ENCODE results near the gene ADAMTS16.

The ADAMTS16 gene

DNA sequence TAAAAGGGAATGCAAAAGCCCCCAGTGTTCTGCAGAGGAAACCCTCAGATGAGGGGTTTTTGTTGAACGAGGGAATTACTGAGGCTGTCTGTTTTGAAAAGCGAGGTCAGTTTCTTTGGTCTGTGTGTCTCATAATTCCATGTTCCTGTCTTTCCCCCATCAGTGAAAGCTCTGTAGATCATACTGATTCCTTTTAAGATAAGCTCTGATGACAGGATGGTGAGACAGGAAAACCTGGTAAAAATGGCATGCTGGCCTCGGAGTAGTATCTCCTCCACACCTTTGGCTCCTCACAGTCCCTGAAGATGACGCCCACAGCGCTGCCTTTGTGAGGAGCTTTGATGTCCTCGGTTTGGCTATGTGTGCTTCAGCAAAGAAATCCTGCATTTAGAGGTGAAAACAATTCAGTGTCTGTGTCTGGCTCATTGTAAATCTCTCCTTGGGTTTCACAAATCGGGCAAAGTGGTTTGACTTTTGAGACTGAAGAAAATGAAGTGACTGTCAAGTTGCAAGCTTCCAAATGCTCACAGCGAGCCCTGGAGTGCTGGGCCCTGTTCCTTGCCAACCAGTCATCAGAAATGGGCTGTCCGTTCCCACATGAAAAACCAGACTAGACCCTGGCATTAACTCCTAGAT is 157.4 kb downstream of the ADAMTS16 start:
- no peaks in the 10 kb centered on the region for H3K36me3 ChIP-seq (ENCODE audit: control insufficient read depth, insufficient read depth, low read length)
- H3K4me3 ChIP-seq (ENCODE audit: low read length): no peak overlapping the region
- no peaks in the 10 kb centered on the region for H3K9me3 ChIP-seq (ENCODE audit: control insufficient read depth, low read length)
- no peaks in the 10 kb centered on the region for H3K27me3 ChIP-seq (ENCODE audit: control insufficient read depth, insufficient read depth, low read length)
- no peak overlapping the region for H3K9ac ChIP-seq (ENCODE audit: low read length)
- H3K4me1 ChIP-seq (ENCODE audit: control insufficient read depth, insufficient read depth, low read length): no peaks in the 10 kb centered on the region

DNA sequence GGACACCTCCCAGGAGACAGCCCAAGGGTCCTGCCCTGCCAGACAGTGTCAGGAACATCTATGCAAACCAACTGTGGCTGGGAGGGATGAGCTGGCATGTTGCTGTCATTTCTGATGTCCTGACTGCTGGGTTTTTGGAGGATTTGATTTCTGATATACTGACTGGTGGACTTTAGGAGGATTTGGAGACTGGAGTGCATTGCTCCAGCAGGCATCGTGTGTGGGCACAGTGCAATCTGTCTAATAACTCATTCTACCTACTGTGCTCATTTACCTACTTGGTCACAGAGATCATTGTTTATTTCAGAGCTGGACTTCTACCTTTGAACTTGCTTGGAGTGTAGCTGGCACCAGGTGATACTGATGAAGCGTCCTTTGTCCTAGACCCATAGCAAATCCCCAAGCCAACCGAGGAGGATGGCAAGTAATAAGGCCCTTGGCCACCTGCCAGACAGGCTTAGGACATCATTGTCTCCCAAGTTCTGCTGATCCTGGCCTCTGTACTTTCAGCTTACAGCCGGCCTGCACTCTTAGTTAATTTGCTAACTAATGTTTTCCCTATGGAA is 158.0 kb downstream of the ADAMTS16 start:
- H3K9me3 ChIP-seq (ENCODE audit: control insufficient read depth, low read length): no peaks in the 10 kb centered on the region
- H3K4me1 ChIP-seq (ENCODE audit: control insufficient read depth, insufficient read depth, low read length): no peaks in the 10 kb centered on the region
- H3K36me3 ChIP-seq (ENCODE audit: control insufficient read depth, insufficient read depth, low read length): no peaks in the 10 kb centered on the region
- H3K4me3 ChIP-seq (ENCODE audit: low read length): no peak overlapping the region
- no peak overlapping the region for H3K9ac ChIP-seq (ENCODE audit: low read length)
- no peaks in the 10 kb centered on the region for H3K27me3 ChIP-seq (ENCODE audit: control insufficient read depth, insufficient read depth, low read length)

DNA sequence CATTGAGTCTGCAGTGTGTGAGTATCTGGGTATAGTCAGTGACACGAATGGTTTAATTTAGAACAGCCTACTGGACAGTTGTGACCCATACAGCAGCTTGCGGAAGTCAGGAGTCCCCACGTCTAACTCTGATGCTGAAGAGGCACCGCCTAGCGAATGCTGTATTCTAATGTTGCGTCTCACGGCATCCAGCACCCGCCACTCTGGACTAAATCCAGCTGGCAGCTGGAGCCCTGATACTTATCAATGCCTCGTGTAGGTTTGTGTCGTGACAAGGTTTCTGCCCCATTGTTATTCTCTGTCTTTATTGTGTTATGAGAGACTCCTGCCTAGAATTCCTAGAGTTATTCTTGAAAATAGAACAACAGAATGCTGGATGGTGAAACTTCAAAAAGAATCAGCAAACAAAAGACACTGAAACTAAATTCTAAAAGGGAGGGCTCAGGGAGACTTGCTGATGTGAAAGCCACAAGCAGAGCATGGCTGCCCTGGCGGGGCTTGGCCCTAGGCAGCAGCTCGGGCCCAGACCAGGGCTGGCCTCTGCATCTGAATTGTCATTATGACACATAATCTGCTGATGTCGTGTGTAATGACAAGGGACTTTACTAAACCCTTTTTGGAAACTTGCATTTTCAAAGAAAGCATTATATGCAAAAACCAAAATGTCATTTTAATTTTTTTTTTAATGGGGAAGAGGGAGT is 158.9 kb downstream of the ADAMTS16 start:
- H3K4me1 ChIP-seq (ENCODE audit: control insufficient read depth, insufficient read depth, low read length): no peaks in the 10 kb centered on the region
- H3K36me3 ChIP-seq (ENCODE audit: control insufficient read depth, insufficient read depth, low read length): no peaks in the 10 kb centered on the region
- H3K27me3 ChIP-seq (ENCODE audit: control insufficient read depth, insufficient read depth, low read length): no peaks in the 10 kb centered on the region
- H3K9me3 ChIP-seq (ENCODE audit: control insufficient read depth, low read length): no peaks in the 10 kb centered on the region
- H3K4me3 ChIP-seq (ENCODE audit: low read length): no peak overlapping the region
- H3K9ac ChIP-seq (ENCODE audit: low read length): no peak overlapping the region

DNA sequence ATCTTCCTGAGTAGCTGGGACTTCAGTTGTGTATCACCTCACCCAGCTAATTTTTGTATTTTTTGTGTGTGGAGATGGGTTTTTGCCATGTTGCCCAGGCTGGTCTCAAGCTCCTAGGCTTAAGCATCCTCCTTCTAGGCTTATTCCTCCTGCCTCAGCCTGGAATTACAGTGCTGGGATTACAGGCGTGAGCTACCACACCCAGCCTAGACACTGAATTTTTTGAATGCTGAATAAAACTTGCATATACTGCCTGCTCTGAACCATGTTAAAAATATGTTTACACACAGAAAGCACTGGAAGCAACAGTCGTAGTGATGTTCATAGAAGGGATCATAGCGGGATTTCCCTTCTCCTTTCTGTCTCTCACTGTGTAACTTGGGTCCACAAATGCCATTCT is 161.0 kb downstream of the ADAMTS16 start:
- Histone ChIP-seq H3K27me3 (ENCODE audit: control insufficient read depth, insufficient read depth, low read length) (no peaks in the 10 kb centered on the region), H3K4me3 (ENCODE audit: low read length) (no peak overlapping the region), H3K4me1 (ENCODE audit: control insufficient read depth, insufficient read depth, low read length) (no peaks in the 10 kb centered on the region), H3K9me3 (ENCODE audit: control insufficient read depth, low read length) (no peaks in the 10 kb centered on the region), H3K9ac (ENCODE audit: low read length) (no peak overlapping the region), H3K36me3 (ENCODE audit: control insufficient read depth, insufficient read depth, low read length) (no peaks in the 10 kb centered on the region)

DNA sequence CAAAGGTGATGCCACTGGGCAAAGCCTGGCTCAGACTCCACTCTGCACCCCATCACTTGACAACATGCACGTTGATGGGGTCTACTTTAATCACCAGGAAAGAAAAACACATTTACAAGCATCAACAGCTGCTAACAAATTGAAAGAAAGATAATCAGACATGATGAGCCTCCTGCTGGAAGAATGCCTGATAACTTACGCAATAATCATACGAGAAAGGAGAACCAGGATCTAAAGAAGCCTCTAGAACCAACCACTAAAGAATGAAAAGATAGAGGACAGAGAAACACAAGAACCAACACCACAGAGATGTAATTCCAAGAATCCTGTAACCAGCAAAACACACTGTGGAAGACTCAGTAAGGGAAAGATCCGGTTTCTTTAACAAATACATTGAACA is 162.1 kb downstream of the ADAMTS16 start:
- Histone ChIP-seq H3K36me3 (ENCODE audit: control insufficient read depth, insufficient read depth, low read length) (no peaks in the 10 kb centered on the region), H3K27me3 (ENCODE audit: control insufficient read depth, insufficient read depth, low read length) (no peaks in the 10 kb centered on the region), H3K9me3 (ENCODE audit: control insufficient read depth, low read length) (no peaks in the 10 kb centered on the region), H3K4me1 (ENCODE audit: control insufficient read depth, insufficient read depth, low read length) (no peaks in the 10 kb centered on the region), H3K4me3 (ENCODE audit: low read length) (no peak overlapping the region), H3K9ac (ENCODE audit: low read length) (no peak overlapping the region)

DNA sequence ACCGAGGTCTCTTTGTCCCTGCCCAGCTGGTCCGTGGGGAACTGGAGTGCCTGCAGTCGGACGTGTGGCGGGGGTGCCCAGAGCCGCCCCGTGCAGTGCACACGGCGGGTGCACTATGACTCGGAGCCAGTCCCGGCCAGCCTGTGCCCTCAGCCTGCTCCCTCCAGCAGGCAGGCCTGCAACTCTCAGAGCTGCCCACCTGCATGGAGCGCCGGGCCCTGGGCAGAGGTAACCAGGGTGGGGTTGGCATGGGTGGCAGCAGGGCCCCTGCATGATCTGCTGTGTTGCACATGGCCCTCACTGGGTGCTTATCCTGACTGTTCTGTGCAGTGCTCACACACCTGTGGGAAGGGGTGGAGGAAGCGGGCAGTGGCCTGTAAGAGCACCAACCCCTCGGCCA is 163.1 kb downstream of the ADAMTS16 start:
- H3K27me3 ChIP-seq (ENCODE audit: control insufficient read depth, insufficient read depth, low read length): no peaks in the 10 kb centered on the region
- no peaks in the 10 kb centered on the region for H3K4me1 ChIP-seq (ENCODE audit: control insufficient read depth, insufficient read depth, low read length)
- no peak overlapping the region for H3K4me3 ChIP-seq (ENCODE audit: low read length)
- no peaks in the 10 kb centered on the region for H3K36me3 ChIP-seq (ENCODE audit: control insufficient read depth, insufficient read depth, low read length)
- H3K9me3 ChIP-seq (ENCODE audit: control insufficient read depth, low read length): no peaks in the 10 kb centered on the region
- no peak overlapping the region for H3K9ac ChIP-seq (ENCODE audit: low read length)

DNA sequence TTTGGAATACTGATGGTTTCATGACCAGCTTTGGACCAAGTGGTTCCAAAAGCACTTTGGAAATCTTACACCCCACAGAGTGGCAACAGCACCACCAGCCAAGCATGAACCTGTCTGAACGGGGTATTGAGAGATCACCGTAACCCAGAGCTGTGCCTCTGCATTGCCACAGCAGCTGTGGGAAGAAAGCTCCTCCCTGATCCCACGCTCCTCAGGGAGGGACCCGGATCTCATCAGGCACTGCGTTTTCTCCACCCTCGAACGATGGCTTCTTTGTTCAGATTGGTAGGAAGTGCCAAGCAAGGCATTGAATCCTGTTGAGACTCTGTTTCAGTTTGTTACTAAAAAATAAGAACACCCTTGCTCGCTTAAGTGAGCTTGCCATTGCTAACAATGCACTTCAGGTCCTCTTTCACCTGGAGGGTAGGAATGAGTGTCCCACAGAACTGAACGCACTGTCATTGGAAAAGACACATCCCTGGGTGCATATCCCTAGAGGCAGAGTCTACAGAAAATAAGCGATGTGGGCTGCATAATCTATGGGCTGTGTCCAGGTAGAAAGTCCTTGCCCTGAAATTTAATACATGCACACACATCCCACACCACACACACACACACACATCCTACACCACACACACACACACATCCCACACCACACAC is 164.4 kb downstream of the ADAMTS16 start:
- Histone ChIP-seq H3K27me3 (ENCODE audit: control insufficient read depth, insufficient read depth, low read length) (no peaks in the 10 kb centered on the region), H3K36me3 (ENCODE audit: control insufficient read depth, insufficient read depth, low read length) (no peaks in the 10 kb centered on the region), H3K9me3 (ENCODE audit: control insufficient read depth, low read length) (no peaks in the 10 kb centered on the region), H3K4me1 (ENCODE audit: control insufficient read depth, insufficient read depth, low read length) (no peaks in the 10 kb centered on the region), H3K9ac (ENCODE audit: low read length) (no peak overlapping the region), H3K4me3 (ENCODE audit: low read length) (no peak overlapping the region)

DNA sequence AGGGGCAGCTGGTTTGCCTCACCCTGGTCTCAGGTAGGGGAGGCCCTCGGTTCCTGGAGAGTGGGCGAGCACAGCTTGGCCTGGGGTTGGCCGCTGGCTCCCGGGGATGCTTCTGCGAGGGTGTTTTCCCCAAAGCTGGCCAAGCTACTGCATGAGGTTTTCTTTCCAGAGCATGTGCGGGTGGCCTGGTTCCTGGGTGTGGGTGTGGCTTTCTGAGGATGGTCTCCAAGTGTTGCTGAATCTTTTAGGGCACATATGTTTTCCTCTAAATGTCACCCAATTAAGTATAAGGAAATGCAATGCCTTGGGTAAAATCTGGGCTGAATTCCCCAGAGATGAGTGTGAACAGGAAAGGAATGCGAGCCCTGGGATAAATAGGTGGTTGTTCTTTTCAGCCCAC is 166.6 kb downstream of the ADAMTS16 start:
- Histone ChIP-seq H3K36me3 (ENCODE audit: control insufficient read depth, insufficient read depth, low read length) (no peaks in the 10 kb centered on the region), H3K27me3 (ENCODE audit: control insufficient read depth, insufficient read depth, low read length) (no peaks in the 10 kb centered on the region), H3K9ac (ENCODE audit: low read length) (no peak overlapping the region), H3K9me3 (ENCODE audit: control insufficient read depth, low read length) (no peaks in the 10 kb centered on the region), H3K4me1 (ENCODE audit: control insufficient read depth, insufficient read depth, low read length) (no peaks in the 10 kb centered on the region), H3K4me3 (ENCODE audit: low read length) (no peak overlapping the region)

DNA sequence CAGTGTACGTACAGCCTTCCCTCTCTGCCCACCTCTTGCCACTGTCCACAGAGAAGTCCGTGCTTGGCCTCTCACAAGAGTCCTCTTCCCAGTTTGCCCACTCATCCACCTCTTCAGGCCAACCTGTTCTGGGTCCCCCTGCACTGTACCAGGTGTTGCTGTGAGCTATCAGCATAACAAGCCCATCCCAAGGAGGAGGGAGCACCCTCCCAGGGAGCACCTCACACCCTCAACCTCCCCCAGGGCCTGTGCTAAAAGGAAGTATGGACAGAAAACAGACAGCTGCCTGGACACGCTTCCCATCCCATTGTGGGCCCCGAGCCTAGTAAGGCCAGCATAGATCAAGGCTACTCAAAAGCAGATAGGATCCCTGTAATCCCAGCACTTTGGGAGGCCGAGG is 168.2 kb downstream of the ADAMTS16 start:
- no peak overlapping the region for H3K9ac ChIP-seq (ENCODE audit: low read length)
- H3K36me3 ChIP-seq (ENCODE audit: control insufficient read depth, insufficient read depth, low read length): no peaks in the 10 kb centered on the region
- no peaks in the 10 kb centered on the region for H3K9me3 ChIP-seq (ENCODE audit: control insufficient read depth, low read length)
- no peaks in the 10 kb centered on the region for H3K27me3 ChIP-seq (ENCODE audit: control insufficient read depth, insufficient read depth, low read length)
- H3K4me3 ChIP-seq (ENCODE audit: low read length): no peak overlapping the region
- H3K4me1 ChIP-seq (ENCODE audit: control insufficient read depth, insufficient read depth, low read length): no peaks in the 10 kb centered on the region

DNA sequence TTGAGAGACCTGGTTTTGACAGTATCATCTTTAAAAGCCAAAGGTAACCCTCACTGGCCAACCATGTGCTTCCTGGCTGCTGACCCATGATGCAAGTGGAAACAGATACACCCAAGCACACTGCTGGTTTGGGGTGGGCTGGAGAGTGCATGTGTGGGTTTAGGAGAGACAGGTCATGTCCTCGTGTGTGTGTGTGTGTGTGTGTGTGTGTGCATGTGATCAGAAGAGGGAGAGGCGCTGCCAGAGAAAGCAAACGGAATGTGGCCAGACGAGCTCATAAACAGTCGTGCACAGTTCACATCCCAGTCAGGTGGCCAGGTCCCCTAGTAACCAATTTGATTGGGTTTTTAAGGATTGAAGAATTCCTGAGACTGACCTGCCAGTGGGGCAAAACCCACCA is 169.5 kb downstream of the ADAMTS16 start:
- Histone ChIP-seq H3K9me3 (ENCODE audit: control insufficient read depth, low read length) (no peaks in the 10 kb centered on the region), H3K4me1 (ENCODE audit: control insufficient read depth, insufficient read depth, low read length) (no peaks in the 10 kb centered on the region), H3K9ac (ENCODE audit: low read length) (no peak overlapping the region), H3K4me3 (ENCODE audit: low read length) (no peak overlapping the region), H3K36me3 (ENCODE audit: control insufficient read depth, insufficient read depth, low read length) (no peaks in the 10 kb centered on the region), H3K27me3 (ENCODE audit: control insufficient read depth, insufficient read depth, low read length) (no peaks in the 10 kb centered on the region)

DNA sequence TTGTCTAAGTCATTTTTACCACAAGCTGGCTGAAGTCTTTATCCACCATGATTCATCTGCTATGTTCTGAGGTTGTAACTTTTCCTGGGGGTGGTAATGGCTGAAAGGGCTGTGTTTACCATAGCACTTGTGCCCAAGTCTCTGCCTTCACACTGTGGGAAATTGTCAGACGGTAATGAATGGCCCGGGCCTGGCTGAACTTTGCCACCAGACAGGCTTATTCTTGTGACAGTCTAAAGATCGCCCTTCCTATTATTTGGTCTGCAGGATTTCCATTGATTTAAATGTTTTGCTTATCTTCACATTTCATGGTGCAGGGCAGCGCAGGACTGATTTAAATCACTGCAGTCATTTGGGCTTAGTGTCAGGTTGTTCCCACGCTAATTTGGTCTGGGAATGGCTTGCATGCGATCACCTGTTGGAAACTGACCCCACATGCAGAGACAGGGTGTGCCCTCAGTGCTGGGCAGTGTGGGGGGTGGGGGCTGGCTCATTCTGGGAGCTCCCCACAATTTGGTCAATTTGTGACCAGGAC is 173.0 kb downstream of the ADAMTS16 start:
- H3K4me3 ChIP-seq (ENCODE audit: low read length): no peak overlapping the region
- H3K9me3 ChIP-seq (ENCODE audit: control insufficient read depth, low read length): no peaks in the 10 kb centered on the region

DNA sequence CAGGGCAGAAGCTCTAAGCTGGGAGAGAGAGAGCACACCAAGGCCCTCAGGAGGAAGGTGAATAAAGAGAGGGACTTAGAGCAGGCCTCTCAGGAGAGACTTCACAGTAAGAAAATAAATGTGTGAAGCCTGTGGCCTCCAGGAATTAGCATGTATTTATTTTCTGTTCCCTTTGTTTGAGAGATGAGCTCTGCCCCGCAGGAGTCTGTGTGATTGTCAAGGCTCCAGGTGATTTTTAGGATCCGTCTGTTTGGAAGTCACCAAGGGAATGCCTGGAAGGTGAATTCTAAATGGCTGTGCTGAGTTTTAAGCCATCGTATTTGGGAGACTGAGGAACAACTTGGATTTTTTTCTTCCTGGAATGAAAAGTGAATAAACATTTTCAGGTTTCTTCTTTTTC is 174.0 kb downstream of the ADAMTS16 start:
- H3K27me3 ChIP-seq (ENCODE audit: control insufficient read depth, insufficient read depth, low read length): no peaks in the 10 kb centered on the region
- H3K4me1 ChIP-seq (ENCODE audit: control insufficient read depth, insufficient read depth, low read length): no peaks in the 10 kb centered on the region
- H3K9me3 ChIP-seq (ENCODE audit: control insufficient read depth, low read length): no peaks in the 10 kb centered on the region
- no peak overlapping the region for H3K9ac ChIP-seq (ENCODE audit: low read length)
- H3K4me3 ChIP-seq (ENCODE audit: low read length): no peak overlapping the region
- H3K36me3 ChIP-seq (ENCODE audit: control insufficient read depth, insufficient read depth, low read length): no peaks in the 10 kb centered on the region

More for the DNA sequence above, 173.0 kb downstream of the ADAMTS16 start:
- Histone ChIP-seq H3K4me1 (ENCODE audit: control insufficient read depth, insufficient read depth, low read length) (no peaks in the 10 kb centered on the region), H3K36me3 (ENCODE audit: control insufficient read depth, insufficient read depth, low read length) (no peaks in the 10 kb centered on the region), H3K9ac (ENCODE audit: low read length) (no peak overlapping the region), H3K27me3 (ENCODE audit: control insufficient read depth, insufficient read depth, low read length) (no peaks in the 10 kb centered on the region)

All from mucosa of stomach (tissue), 1 donor.